A673 (cell line): ENCODE results near the gene CLK1. TPM values are rescaled to one million over a fixed set of nuclear protein-coding genes. Genes with fewer than 3 reads are reported as not detected.
"Not testable (repeated sequence)": the region's sequence is repeated elsewhere in the genome, so short reads cannot be mapped to it uniquely, and the experiment has no call there.

Experiments used
- BruUV-seq: library from RNA; stranded (reverse); fragments of 400-500 nt; replicated peaks from 2 replicates; lab custom pipeline; 2021; lab: Mats Ljungman, UMichigan
- CTCF ChIA-PET: fragments of 300-600 bp; sonication (Branson Sonifier 250); formaldehyde crosslinking; loops from one replicate; lab custom pipeline; 2022; ENCODE audit warnings: antibody characterized with exemption; lab: Charles Lee
- POLR2A ChIA-PET: fragments of 300-600 bp; sonication (Branson Sonifier 250); formaldehyde crosslinking; loops from one replicate; lab custom pipeline; 2022; ENCODE audit warnings: antibody characterized with exemption; ENCODE audit not compliant: low non-redundant PET; lab: Charles Lee
- DNase-seq: peaks from one replicate; pipeline ENCODE4 v3.0.0-alpha.2; 2015; ENCODE audit warnings: low spot score
- H3K27ac ChIP-seq: fragments of 200-600 bp; sonication (generic); 2 replicates; pipeline ENCODE4 v1.5.1; 2016; ENCODE audit warnings: mixed run types, low read depth, mild to moderate bottlenecking, mixed read lengths, antibody characterized with exemption, low read length; ENCODE audit not compliant: poor library complexity, severe bottlenecking
- H3K27me3 ChIP-seq: fragments of 200-600 bp; sonication (generic); replicated peaks from 2 replicates; pipeline ENCODE4 v1.6.1; 2017; ENCODE audit warnings: mixed run types, low read depth, mild to moderate bottlenecking, mixed read lengths, antibody characterized with exemption, low read length; ENCODE audit not compliant: insufficient read depth, poor library complexity
- H3K36me3 ChIP-seq: fragments of 200-600 bp; sonication (generic); 2 replicates; pipeline ENCODE4 v1.6.1; 2016; ENCODE audit warnings: mixed run types, mild to moderate bottlenecking, mixed read lengths, antibody characterized with exemption, low read length; ENCODE audit not compliant: insufficient read depth, poor library complexity, severe bottlenecking
- H3K4me1 ChIP-seq: fragments of 200-600 bp; sonication (generic); 2 replicates; pipeline ENCODE4 v1.6.1; 2017; ENCODE audit warnings: mixed run types, mild to moderate bottlenecking, mixed read lengths, antibody characterized with exemption, low read length; ENCODE audit not compliant: insufficient read depth, poor library complexity, severe bottlenecking
- H3K4me3 ChIP-seq: fragments of 200-600 bp; sonication (generic); 2 replicates; pipeline ENCODE4 v1.5.1; 2016; ENCODE audit warnings: low read depth, mixed run types, mild to moderate bottlenecking, mixed read lengths, low read length; ENCODE audit not compliant: poor library complexity, severe bottlenecking
- H3K9me3 ChIP-seq: fragments of 200-600 bp; sonication (generic); 2 replicates; pipeline ENCODE4 v1.6.1; 2016; ENCODE audit warnings: mixed run types, low read depth, mild to moderate bottlenecking, mixed read lengths, antibody characterized with exemption, low read length; ENCODE audit not compliant: poor library complexity, severe bottlenecking
- CTCF ChIP-seq: fragments of 300-800, 200-600 bp; sonication (generic); conservative IDR thresholded peaks from 2 replicates; pipeline ENCODE4 v1.5.1; 2017; ENCODE audit warnings: low read depth, mild to moderate bottlenecking, antibody characterized with exemption, low read length, moderate library complexity, mixed read lengths
- EZH2 ChIP-seq: fragments of 200-600 bp; sonication (generic); IDR thresholded peaks from 2 replicates; pipeline ENCODE4 v1.6.1; 2017; ENCODE audit warnings: borderline replicate concordance, low read depth, mild to moderate bottlenecking, mixed read lengths, antibody characterized with exemption, low read length; ENCODE audit not compliant: poor library complexity, severe bottlenecking
- intact Hi-C: fragments of 100-400 bp; cut with micrococcal nuclease; formaldehyde crosslinking; loops from one replicate; pipeline ENCODE4 v1.10.0; 2022; ENCODE audit not compliant: unreplicated experiment
- total RNA-seq: library from RNA; stranded (reverse); gene quantifications from 2 replicates; pipeline ENCODE4 v1.2.3, GENCODE V29; 2021

Gene CLK1
- total RNA-seq, 1 experiment from 2014 or later = 73.3 TPM

DNA sequence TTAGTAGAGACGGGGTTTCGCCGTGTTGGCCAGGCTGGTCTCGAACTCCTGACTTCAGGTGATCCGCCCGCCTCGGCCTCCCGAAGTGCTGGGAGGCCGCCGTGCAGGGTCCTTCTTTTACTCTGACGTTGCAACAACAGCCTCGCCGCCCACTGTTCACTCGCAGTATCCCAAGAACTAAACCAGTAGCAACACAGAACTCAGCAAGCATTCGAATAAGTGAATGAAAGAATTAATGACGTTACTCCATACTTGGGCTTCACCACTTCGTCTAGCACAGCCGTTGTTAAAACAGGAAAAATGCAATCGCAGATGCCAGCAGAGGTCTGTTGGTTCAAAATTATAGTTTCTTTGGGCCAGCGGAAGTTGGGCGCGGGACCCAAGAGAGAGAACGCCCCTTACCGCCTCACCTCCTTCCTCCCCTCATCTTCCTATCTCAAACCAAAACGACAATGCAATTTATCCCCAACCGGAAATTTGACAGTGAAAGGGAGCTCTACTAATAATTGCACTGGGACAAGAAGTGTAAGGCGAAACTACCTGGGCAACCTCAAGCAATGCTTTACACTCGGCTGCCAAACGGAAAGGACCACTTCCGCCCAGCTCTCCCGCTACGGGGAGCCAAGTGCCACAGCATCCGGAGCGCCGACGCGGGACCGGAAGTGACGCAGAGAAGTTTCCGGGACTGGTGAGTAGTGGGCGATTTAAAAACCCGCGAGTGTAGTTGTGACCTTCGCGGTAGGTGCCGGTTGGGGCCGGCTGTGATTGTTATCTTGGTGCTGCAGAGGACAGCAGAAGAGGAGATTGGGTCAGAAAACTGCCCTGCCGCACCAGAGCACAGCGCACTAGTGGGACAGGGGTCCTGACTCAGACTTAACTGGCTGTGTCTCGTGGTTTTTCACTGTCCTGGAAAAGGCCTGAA, 24.5 kb upstream of the CLK1 start, which contains the start of the genes NIF3L1 and PPIL3:
TSS of gene NIF3L1 (plus strand) at position 668 of the 922 bp plus-strand sequence. CDS start 2,573 bp downstream, outside the sequence.
TSS of gene PPIL3 (minus strand) at position 374 of the 922 bp plus-strand sequence. CDS start 1,462 bp downstream, outside the sequence.
- ChIA-PET CTCF (interaction anchor here (0.6 to 1.1 kb wide), 3 partner anchors 13 to 38 kb away, joined by 3 to 4 read pairs (median 3); no protein-coding TSS in a partner anchor), POLR2A (interaction anchor here (0.6 to 1.4 kb wide), 4 partner anchors 24 to 269 kb away, joined by 3 to 10 read pairs (median 4); partner anchors contain the start of gene CLK1)
- peak within 1 kb of the TSS; percentile 94 for H3K27ac ChIP-seq
- TF ChIP-seq EZH2 (no peak), CTCF (no peak; the same call in 1 of the 2 replicates)
- DNase-seq = peak; percentile 100
- TSS peak; percentile 37 for BruUV-seq
- H3K4me3 ChIP-seq = peak within 1 kb of the TSS; percentile 61
- H3K27me3 ChIP-seq = no peaks in the 10 kb centered on the region
- H3K9me3 ChIP-seq = no peaks in the 10 kb centered on the region
- peaks cover 19% of the 10 kb centered on the region for H3K36me3 ChIP-seq
- peaks cover 7% of the 10 kb centered on the region for H3K4me1 ChIP-seq
- intact Hi-C loops = loop anchor here (1.0 kb wide), 1 partner anchor 176 kb away; no protein-coding TSS in a partner anchor

GRCh38 chr2:200881715-200882249, 17.3 kb upstream of the CLK1 start:
- H3K27ac ChIP-seq, POLR2A ChIA-PET, BruUV-seq, DNase-seq, CTCF ChIA-PET, H3K27me3 ChIP-seq, H3K9me3 ChIP-seq, H3K4me3 ChIP-seq, H3K4me1 ChIP-seq, intact Hi-C loops: not testable (repeated sequence)
- H3K36me3 ChIP-seq = peaks cover 46% of the 10 kb centered on the region

DNA sequence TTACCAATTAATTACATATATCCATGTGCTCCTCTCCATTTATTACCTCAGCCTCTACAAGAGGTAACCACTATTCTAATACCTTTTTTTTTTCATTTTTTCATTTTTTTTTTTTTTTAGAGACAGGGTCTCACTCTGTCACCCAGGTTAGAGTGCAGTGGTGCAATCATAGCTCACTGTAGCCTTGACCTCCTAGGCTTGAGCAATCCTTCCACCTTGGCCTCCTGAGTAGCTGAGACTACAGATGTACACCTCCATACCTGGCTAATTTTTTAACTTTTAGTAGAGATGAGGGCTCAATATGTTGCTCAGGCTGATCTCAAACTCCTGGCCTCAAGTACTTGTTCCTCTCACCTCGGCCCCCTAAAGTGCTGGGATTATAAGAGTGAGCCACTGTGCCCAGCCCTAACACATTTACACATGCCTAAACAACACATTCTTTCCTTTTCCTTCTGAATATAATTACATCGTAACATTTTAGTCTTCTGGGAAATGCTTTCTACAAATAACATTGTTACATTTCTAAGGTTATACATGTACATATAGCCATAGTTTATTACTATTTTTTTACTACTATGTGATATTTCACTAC, 13.9 kb upstream of the CLK1 start:
- H3K9me3 ChIP-seq = no peaks in the 10 kb centered on the region
- H3K4me1 ChIP-seq = no peaks in the 10 kb centered on the region
- POLR2A ChIA-PET = no interaction called here
- peaks cover 40% of the 10 kb centered on the region for H3K36me3 ChIP-seq
- intact Hi-C loops = no loop called here
- no peak overlapping the region for H3K27ac ChIP-seq
- H3K27me3 ChIP-seq = no peaks in the 10 kb centered on the region
- CTCF ChIA-PET = no interaction called here
- BruUV-seq = no TSS peak
- no peak for DNase-seq
- no peak for TF ChIP-seq CTCF
- TF ChIP-seq EZH2 = no peak
- H3K4me3 ChIP-seq = no peak overlapping the region
